Effector CD4-positive, alpha-beta T cell (primary cell): Measurements from ENCODE around the gene LRRC31. TPM values are rescaled to one million over a fixed set of nuclear protein-coding genes. Genes with fewer than 3 reads are reported as not detected.

ENCODE experiments used
- DNase-seq: peaks from one replicate; pipeline ENCODE4 v3.0.0-alpha.2; 2020
- total RNA-seq: gene quantifications from one replicate; lab custom pipeline; 2026; lab: John Stamatoyannopoulos, UW

The LRRC31 gene
- not detected for total RNA-seq

GRCh38 chr3:169869484-169870220 lies at the start of gene LRRC31:
Gene LRRC31, minus strand, starts transcription at chr3:169869935. Its CDS starts 128 bp downstream, at chr3:169869807.
- no peak for DNase-seq

GRCh38 chr3:169914321-169914720 lies 44.6 kb upstream of the LRRC31 start:
- no peak for DNase-seq

- no peak for DNase-seq
These were observed 43.6 kb upstream of the LRRC31 start for GRCh38 chr3:169913323-169913722.

- DNase-seq = no peak
These were observed 41.5 kb upstream of the LRRC31 start, which contains the start of gene SAMD7 for GRCh38 chr3:169911272-169911671. Gene SAMD7, plus strand, starts transcription at chr3:169911572. Its CDS starts 7,927 bp downstream, at chr3:169919499.

DNA sequence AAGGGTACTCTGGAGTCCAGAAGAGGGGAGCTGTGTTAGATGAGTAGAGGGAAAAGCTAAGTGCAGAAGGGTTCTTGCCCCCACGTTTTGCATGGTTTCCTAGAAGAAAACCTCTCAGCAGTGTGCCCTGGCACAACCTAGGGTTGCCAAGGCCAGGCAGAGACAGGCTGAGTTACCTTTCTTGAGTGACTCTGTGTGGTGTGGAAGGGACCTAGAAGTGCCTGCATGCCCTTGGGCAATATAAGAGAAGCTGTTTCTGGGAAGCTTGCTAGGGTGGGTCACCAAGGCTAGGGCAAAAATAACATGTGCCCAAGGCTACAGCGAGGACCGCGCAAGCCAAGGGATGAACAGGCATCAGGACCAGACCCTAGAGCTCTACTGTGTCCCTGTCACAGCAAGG lies 38.2 kb upstream of the LRRC31 start:
- no peak for DNase-seq

DNA sequence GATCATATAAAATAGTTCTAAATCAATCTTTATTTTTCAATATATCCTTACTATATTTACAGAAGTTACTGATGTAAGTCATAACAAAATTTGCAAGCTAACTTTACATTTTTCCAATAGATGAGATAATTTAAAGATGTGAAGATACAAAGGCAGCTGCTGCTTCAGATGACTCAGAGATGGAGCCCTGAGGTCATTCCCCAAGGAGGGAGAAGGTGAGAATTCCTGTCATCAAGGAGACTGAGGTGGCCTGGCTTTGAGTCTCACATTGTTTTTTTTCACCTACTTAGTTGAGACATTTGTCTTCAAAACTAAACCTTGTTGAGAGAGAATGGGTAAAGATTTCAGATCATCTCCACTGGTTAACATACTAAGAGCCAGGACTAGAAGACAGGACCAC lies 37.7 kb upstream of the LRRC31 start:
- no peak for DNase-seq

- DNase-seq = no peak
These were observed 35.7 kb upstream of the LRRC31 start for GRCh38 chr3:169905404-169905803.

- DNase-seq = no peak
These were observed 31.7 kb upstream of the LRRC31 start for GRCh38 chr3:169901453-169901852.

DNA sequence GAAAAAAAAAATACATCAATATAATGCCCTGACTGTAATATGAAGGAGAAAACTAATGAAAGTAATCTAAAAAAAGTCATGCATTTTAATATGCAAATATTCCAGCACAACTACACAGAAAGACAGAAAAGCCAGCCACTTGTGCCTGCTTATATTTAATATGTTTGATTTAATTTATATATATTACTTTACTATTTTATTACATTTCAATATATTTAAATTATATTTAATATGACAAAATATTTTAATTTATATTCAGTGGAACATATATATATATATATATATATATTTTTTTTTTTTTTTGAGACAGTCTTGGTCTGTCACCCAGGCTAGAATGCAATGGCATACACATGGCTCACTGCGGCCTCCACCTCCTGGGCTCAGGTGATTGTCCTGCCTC lies 27.5 kb upstream of the LRRC31 start:
- DNase-seq = no peak

- DNase-seq = no peak
These were observed 25.3 kb upstream of the LRRC31 start for GRCh38 chr3:169895072-169895471.

DNA sequence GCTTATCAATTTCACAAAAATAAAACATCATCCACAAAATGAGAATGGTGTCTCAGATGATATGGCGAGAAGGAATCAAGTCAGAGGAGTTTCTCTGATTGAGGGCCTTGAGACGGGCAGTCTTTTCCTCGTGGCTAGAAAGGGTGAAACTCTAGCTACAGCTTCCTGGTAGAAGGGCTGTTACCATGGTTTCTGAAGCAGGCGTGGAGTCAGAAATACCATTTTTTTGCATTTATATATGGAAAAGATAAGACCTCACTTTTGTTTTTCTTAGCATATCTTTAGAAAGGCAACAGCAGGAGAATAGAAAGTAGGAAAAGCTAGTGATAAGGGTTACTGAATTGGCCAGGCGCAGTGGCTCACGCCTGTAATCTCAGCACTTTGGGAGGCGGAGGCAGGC lies 24.4 kb upstream of the LRRC31 start:
- no peak for DNase-seq

DNA sequence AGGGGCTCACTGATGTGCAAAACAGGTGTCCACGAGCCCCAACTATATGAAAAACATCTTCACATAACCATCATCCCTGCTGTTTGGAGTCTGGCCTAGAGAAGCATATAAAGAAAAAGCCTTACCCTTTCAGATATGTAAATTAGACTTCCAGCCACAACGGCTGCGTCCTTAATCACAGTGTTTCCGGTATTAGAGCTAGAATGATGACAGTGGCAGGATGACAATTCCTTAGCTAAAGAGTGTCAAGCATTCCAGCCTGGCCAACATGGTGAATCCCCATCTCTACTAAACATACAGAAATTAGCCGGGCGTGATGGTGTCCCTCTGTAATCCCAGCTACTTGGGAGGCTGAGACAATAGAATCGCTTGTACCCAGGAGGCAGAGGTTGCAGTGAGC lies 22.2 kb upstream of the LRRC31 start:
- DNase-seq = no peak

GRCh38 chr3:169886671-169887070 lies 16.9 kb upstream of the LRRC31 start:
- DNase-seq = no peak

GRCh38 chr3:169880576-169881250 lies 11.0 kb upstream of the LRRC31 start:
- DNase-seq = no peak

GRCh38 chr3:169879845-169880575 lies 10.3 kb upstream of the LRRC31 start:
- no peak for DNase-seq

DNA sequence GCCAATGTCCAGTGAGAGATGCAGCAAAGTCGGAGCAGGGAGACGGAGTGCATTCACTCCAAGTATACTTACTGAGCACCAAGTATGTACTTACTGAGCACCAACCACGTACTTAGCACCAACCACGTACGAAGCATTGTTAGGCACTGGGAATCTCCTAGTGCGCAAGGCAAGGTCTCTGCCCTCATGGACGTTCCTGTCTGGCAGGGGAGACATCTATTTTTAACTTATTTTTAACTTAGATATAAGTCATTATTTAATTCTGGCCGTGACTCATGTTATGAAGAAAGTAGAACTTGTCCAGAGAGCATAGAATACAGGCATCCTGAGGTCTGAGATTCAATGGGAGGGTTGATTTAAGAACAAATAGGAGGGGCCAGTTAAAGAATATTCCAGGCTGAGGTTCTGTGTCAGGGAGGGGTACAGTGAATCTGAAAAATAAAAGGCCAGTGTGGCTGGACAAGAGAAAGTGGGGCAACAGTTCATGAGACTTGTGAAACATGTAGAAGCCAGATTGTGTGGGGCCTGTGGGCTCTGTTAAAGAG lies 9.3 kb upstream of the LRRC31 start:
- DNase-seq = no peak

DNA sequence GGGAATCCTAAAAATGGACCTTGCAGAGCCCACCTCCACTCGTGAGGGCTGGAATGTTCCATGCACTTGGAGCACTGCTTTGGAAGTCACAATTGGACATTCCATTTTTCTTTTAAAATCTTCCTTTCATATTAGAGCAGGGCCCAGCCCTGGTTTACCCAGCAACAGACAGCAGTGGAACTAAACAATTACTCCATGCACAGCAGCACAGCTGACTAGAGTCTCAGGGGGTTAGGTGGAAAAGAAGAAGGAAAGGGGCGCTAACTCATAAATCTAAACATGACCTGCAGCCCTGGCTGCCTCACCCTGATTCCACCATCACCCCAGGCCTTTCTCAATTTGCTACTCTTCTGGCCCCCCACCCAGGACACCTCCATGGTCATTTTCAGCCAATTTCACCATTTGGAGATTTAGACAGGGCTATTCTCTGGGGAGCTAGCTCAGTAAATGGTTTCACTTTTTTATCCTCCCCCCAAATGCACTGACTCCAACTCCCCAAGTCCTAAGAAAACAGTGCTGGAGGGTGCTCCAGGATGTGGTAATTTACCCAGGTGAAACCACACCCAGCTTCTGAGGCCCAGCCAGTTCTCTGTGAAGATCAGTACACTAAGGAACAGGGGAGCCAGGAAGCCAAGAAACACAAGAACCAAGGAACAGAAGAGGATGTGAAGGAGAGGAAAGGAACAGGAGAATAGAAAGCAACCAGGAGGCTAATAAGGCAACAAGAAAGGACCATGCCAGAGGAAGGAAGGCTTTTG lies 1.6 kb upstream of the LRRC31 start:
- no peak for DNase-seq

- DNase-seq = no peak
These were observed 1.4 kb downstream of the LRRC31 start for GRCh38 chr3:169868369-169868768.

- DNase-seq = no peak
These were observed 2.0 kb downstream of the LRRC31 start for GRCh38 chr3:169867584-169868210.

DNA sequence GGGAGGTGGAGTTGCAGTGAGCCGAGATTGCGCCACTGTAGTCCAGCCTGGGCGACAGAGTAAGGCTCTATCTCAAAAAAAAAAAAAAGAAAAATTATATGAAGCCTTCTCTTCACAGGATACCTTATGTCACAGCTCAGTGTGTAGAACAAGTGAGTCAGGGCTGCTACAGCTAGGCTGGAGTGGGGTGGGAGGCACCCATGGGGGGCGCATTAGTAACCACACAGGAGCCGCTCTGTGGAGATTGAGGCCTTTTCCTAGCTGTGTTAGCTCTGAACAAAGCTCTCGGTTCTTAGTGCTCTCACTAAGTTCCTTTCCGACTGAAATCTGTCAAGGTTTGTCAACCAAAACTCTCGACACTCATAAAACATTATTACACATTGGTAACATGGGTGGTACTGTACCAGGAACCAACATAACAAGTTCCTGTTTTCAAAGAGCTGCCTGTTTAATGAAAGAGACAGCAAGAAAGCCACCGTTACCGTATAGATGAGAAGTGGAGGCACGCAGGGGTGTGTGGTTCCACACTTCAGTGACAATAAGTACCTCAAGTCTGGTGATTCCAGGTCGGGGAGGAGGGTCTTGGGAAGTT lies 4.5 kb downstream of the LRRC31 start:
- DNase-seq = no peak

DNA sequence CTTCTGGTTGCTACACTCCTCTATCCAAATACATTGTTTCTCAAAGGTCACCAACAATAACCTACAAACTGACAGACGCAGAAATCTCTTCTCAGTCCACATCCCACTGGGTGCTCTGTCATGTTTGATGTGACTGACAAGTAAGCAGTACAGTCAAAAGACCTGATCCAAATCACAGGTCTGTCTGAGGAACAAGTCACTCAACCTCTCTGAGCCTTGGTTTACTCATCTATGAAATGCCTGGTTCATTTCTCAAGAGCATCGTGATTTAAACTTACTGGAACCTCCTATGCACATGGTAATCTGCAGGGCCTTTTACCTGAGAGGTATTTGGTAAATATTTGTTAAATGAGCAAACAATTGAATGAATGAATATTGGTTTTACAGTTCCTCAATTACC lies 5.5 kb downstream of the LRRC31 start:
- DNase-seq = no peak

DNA sequence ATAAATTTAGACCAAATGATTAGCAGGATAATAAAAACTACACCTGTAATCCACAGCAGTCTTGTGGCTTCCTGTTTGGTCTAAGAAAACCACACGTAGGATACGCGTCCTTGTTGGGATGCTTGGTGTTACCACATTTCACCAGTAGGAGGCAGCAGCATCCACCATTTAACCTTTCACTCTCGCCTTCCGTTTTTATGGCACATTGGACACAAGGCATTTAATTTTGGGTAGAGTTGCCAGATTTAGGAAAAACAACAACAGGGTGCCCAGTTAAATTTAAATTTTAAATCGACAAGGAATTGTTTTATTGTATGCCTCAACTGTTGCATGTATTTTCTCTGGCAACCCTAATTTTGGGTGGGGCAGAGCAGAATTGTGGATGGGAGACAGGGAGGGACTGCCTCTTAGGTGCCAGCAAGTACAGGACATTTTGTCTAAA lies 6.3 kb downstream of the LRRC31 start:
- DNase-seq = peak; percentile 43
